SK-N-SH treated with all-trans-retinoic acid at 6 μM for 48 hours (cell line): ENCODE measurements around the gene RNF44.

Source experiments
- ATAC-seq: fragments of 200-7000 bp; cut with Tn5 transposase; 3 replicates; pipeline ENCODE4 v1.9.1; 2020; ENCODE audit warnings: mild to moderate bottlenecking, moderate library complexity
- ARNTL ChIP-seq: fragments of 450-650 bp; formaldehyde crosslinking; IDR thresholded peaks from 2 replicates; pipeline ENCODE4 v1.5.0; 2020; ENCODE audit warnings: low read depth, mild to moderate bottlenecking, moderate library complexity, borderline replicate concordance
- CSDC2 ChIP-seq: fragments of 250-450 bp; sonication (Bioruptor Pico); IDR thresholded peaks from 2 replicates; pipeline ENCODE4 v1.5.0; 2020; ENCODE audit warnings: mild to moderate bottlenecking, moderate library complexity
- ESRRG ChIP-seq: fragments of 250-450 bp; sonication (Bioruptor Pico); IDR thresholded peaks from 2 replicates; pipeline ENCODE4 v1.6.1; 2021; ENCODE audit warnings: mild to moderate bottlenecking
- GLIS3 ChIP-seq: fragments of 250-450 bp; sonication (Bioruptor Pico); IDR thresholded peaks from 2 replicates; pipeline ENCODE4 v1.5.0; 2020; ENCODE audit warnings: mild to moderate bottlenecking, moderate library complexity
- ISL1 ChIP-seq: fragments of 250-450 bp; sonication (Bioruptor Pico); IDR thresholded peaks from 2 replicates; pipeline ENCODE4 v2.1.2; 2022; ENCODE audit warnings: mild to moderate bottlenecking, moderate library complexity
- PPARA ChIP-seq: fragments of 250-450 bp; sonication (Bioruptor Pico); IDR thresholded peaks from 2 replicates; pipeline ENCODE4 v1.5.0; 2020; ENCODE audit warnings: mild to moderate bottlenecking, borderline replicate concordance
- RARB ChIP-seq: fragments of 250-450 bp; sonication (Bioruptor Pico); IDR thresholded peaks from 2 replicates; pipeline ENCODE4 v1.8.0; 2021; ENCODE audit warnings: mild to moderate bottlenecking, moderate library complexity
- SNAI2 ChIP-seq: fragments of 250-450 bp; sonication (Bioruptor Pico); IDR thresholded peaks from 2 replicates; pipeline ENCODE4 v1.5.0; 2020; ENCODE audit warnings: mild to moderate bottlenecking, moderate library complexity
- TOX ChIP-seq: fragments of 250-450 bp; sonication (Bioruptor Pico); IDR thresholded peaks from 2 replicates; pipeline ENCODE4 v1.8.0; 2021; ENCODE audit warnings: mild to moderate bottlenecking, moderate library complexity, borderline replicate concordance
- ZC3H10 ChIP-seq: fragments of 250-450 bp; sonication (Bioruptor Pico); IDR thresholded peaks from 2 replicates; pipeline ENCODE4 v1.5.1; 2021; ENCODE audit warnings: mild to moderate bottlenecking, moderate library complexity
- ZFP3 ChIP-seq: fragments of 250-450 bp; sonication (Bioruptor Pico); IDR thresholded peaks from 2 replicates; pipeline ENCODE4 v1.5.0; 2020; ENCODE audit warnings: mild to moderate bottlenecking, moderate library complexity
- ZFP30 ChIP-seq: fragments of 450-650 bp; formaldehyde crosslinking; IDR thresholded peaks from 2 replicates; pipeline ENCODE4 v1.5.0; 2022; ENCODE audit warnings: mild to moderate bottlenecking, moderate library complexity
- ZNF565 ChIP-seq: fragments of 450-650 bp; formaldehyde crosslinking; conservative IDR thresholded peaks from 2 replicates; pipeline ENCODE4 v1.5.0; 2020; ENCODE audit warnings: low read depth, mild to moderate bottlenecking, moderate library complexity
- ZNF70 ChIP-seq: fragments of 450-650 bp; formaldehyde crosslinking; IDR thresholded peaks from 2 replicates; pipeline ENCODE4 v1.5.0; 2020; ENCODE audit warnings: mild to moderate bottlenecking, moderate library complexity
- ZNF8 ChIP-seq: fragments of 450-650 bp; formaldehyde crosslinking; IDR thresholded peaks from 2 replicates; pipeline ENCODE4 v1.5.0; 2020; ENCODE audit warnings: mild to moderate bottlenecking, moderate library complexity
- TF ChIP-seq, protein P1 (sequence below): fragments of 250-450 bp; sonication (Bioruptor Pico); IDR thresholded peaks from 2 replicates; pipeline ENCODE4 v1.5.0; 2020; ENCODE audit warnings: mild to moderate bottlenecking, moderate library complexity
- TF ChIP-seq, protein P2 (sequence below): fragments of 250-450 bp; sonication (Bioruptor Pico); IDR thresholded peaks from 2 replicates; pipeline ENCODE4 v1.5.1; 2021; ENCODE audit warnings: mild to moderate bottlenecking, moderate library complexity
- TF ChIP-seq, protein P3 (sequence below): fragments of 250-450 bp; sonication (Bioruptor Pico); IDR thresholded peaks from 2 replicates; pipeline ENCODE4 v1.8.0; 2021; ENCODE audit warnings: low read depth, mild to moderate bottlenecking, moderate library complexity, borderline replicate concordance
- TF ChIP-seq, protein P4 (sequence below): fragments of 250-450 bp; sonication (Bioruptor Pico); IDR thresholded peaks from 2 replicates; pipeline ENCODE4 v1.8.0; 2020; ENCODE audit warnings: mild to moderate bottlenecking, moderate library complexity, borderline replicate concordance

The RNF44 gene

DNA sequence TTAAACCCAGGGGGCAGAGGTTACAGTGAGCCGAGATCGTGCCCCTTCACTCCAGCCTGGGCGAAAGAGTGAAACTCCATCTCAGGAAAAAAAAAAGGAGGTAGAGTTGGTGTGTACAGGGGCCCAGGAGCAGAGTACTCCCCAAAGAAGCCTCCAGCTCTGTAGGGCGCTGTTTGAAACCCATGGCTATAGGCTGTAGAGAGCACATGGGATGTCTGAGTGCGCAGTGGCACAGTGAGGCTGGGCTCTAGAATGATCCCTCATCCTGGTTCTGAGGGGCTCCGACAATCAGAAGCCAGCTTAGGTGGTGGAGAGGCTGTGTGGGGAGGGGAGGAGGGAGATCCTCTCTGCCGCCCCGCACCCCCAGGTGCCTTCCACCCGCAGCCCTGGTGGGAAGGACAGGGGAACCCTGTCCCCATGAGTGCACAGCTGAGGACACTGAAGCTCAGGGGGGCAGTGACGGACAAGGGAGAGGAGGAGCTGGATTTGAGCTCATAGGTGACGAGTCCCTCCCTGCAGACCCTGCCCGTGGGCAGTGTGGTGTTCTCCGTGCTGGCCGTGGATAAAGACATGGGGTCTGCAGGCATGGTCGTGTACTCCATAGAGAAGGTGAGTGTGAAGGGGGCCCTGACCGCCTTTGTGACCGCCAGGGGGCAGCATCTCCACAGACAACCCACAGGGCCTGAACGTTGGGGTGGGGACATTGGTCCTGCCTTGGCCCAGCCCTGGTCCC is 36.5 kb upstream of the RNF44 start:
- TF ChIP-seq RARB (no peak), ISL1 (no peak), ESRRG (CRISPR knock-in tag) (no peak), SNAI2 (CRISPR knock-in tag) (no peak), ZNF565 (CRISPR knock-in tag) (no peak), ARNTL (CRISPR knock-in tag) (no peak), TOX (no peak), PPARA (no peak), ZNF8 (CRISPR knock-in tag) (no peak), ZFP30 (CRISPR knock-in tag) (no peak), CSDC2 (CRISPR knock-in tag) (no peak)
- TF ChIP-seq, protein P1, sequence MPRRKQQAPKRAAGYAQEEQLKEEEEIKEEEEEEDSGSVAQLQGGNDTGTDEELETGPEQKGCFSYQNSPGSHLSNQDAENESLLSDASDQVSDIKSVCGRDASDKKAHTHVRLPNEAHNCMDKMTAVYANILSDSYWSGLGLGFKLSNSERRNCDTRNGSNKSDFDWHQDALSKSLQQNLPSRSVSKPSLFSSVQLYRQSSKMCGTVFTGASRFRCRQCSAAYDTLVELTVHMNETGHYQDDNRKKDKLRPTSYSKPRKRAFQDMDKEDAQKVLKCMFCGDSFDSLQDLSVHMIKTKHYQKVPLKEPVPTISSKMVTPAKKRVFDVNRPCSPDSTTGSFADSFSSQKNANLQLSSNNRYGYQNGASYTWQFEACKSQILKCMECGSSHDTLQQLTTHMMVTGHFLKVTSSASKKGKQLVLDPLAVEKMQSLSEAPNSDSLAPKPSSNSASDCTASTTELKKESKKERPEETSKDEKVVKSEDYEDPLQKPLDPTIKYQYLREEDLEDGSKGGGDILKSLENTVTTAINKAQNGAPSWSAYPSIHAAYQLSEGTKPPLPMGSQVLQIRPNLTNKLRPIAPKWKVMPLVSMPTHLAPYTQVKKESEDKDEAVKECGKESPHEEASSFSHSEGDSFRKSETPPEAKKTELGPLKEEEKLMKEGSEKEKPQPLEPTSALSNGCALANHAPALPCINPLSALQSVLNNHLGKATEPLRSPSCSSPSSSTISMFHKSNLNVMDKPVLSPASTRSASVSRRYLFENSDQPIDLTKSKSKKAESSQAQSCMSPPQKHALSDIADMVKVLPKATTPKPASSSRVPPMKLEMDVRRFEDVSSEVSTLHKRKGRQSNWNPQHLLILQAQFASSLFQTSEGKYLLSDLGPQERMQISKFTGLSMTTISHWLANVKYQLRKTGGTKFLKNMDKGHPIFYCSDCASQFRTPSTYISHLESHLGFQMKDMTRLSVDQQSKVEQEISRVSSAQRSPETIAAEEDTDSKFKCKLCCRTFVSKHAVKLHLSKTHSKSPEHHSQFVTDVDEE (CRISPR knock-in tag) = no peak
- TF ChIP-seq, protein P2, sequence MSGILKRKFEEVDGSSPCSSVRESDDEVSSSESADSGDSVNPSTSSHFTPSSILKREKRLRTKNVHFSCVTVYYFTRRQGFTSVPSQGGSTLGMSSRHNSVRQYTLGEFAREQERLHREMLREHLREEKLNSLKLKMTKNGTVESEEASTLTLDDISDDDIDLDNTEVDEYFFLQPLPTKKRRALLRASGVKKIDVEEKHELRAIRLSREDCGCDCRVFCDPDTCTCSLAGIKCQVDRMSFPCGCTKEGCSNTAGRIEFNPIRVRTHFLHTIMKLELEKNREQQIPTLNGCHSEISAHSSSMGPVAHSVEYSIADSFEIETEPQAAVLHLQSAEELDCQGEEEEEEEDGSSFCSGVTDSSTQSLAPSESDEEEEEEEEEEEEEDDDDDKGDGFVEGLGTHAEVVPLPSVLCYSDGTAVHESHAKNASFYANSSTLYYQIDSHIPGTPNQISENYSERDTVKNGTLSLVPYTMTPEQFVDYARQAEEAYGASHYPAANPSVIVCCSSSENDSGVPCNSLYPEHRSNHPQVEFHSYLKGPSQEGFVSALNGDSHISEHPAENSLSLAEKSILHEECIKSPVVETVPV = no peak
- ATAC-seq = peak; percentile 93

DNA sequence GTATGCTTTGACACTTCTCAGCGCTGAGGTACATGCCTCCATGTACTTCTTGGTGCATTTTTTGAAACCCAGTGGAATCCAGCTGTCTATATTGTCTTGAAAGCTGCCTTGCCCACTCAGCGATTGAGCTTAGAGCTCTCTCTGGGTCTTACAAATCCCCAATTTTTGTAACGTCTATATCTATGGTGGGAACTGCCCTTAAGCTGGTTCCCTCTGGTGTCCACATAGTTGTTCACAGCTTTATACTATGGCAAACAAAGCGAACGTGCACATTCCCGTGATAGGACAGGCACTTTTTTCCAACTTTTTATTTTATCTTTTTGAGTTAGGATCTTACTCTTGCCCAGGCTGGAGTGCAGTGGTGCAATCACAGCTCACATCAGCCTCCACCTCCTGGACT is 32.8 kb upstream of the RNF44 start:
- TF ChIP-seq TOX (no peak), ZNF565 (CRISPR knock-in tag) (no peak), GLIS3 (CRISPR knock-in tag) (no peak), ARNTL (CRISPR knock-in tag) (no peak), SNAI2 (CRISPR knock-in tag) (no peak), RARB (no peak)
- TF ChIP-seq, protein P3, sequence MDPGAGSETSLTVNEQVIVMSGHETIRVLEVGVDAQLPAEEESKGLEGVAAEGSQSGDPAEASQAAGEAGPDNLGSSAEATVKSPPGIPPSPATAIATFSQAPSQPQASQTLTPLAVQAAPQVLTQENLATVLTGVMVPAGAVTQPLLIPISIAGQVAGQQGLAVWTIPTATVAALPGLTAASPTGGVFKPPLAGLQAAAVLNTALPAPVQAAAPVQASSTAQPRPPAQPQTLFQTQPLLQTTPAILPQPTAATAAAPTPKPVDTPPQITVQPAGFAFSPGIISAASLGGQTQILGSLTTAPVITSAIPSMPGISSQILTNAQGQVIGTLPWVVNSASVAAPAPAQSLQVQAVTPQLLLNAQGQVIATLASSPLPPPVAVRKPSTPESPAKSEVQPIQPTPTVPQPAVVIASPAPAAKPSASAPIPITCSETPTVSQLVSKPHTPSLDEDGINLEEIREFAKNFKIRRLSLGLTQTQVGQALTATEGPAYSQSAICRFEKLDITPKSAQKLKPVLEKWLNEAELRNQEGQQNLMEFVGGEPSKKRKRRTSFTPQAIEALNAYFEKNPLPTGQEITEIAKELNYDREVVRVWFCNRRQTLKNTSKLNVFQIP = no peak
- TF ChIP-seq, protein P2 = no peak
- TF ChIP-seq, protein P4, sequence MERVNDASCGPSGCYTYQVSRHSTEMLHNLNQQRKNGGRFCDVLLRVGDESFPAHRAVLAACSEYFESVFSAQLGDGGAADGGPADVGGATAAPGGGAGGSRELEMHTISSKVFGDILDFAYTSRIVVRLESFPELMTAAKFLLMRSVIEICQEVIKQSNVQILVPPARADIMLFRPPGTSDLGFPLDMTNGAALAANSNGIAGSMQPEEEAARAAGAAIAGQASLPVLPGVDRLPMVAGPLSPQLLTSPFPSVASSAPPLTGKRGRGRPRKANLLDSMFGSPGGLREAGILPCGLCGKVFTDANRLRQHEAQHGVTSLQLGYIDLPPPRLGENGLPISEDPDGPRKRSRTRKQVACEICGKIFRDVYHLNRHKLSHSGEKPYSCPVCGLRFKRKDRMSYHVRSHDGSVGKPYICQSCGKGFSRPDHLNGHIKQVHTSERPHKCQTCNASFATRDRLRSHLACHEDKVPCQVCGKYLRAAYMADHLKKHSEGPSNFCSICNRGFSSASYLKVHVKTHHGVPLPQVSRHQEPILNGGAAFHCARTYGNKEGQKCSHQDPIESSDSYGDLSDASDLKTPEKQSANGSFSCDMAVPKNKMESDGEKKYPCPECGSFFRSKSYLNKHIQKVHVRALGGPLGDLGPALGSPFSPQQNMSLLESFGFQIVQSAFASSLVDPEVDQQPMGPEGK (CRISPR knock-in tag) = no peak
- ATAC-seq = 0 out of 3 replicates have a peak, but pooled peaks have one; percentile 10

DNA sequence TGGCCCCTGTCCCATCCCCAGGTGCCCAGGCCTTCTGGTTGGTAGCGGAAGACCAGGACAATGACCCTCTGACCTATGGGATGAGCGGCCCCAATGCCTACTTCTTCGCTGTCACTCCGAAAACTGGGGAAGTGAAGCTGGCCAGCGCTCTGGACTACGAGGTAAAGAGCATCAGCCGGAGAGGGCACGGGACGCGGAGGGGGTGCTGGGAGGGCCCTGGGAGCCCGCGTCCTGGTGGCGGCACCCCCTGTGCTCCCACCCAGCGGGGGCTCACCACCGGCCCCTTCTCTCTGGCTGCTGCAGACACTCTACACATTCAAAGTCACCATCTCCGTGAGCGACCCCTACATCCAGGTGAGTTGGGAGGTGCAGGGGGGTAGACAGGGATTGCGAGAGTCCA is 31.5 kb upstream of the RNF44 start:
- no peak for ATAC-seq
- TF ChIP-seq ZNF8 (CRISPR knock-in tag) = no peak
- TF ChIP-seq, protein P2 = no peak
- TF ChIP-seq SNAI2 (CRISPR knock-in tag) = no peak
- TF ChIP-seq, protein P1 (CRISPR knock-in tag) = no peak
- no peak for TF ChIP-seq GLIS3 (CRISPR knock-in tag)
- TF ChIP-seq ISL1 = no peak
- TF ChIP-seq ZNF70 (CRISPR knock-in tag) = no peak
- TF ChIP-seq, protein P3 = no peak
- no peak for TF ChIP-seq PPARA
- no peak for TF ChIP-seq ARNTL (CRISPR knock-in tag)
- no peak for TF ChIP-seq ZC3H10 (CRISPR knock-in tag)
- no peak for TF ChIP-seq ZFP3 (CRISPR knock-in tag)
